Superior temporal gyrus (tissue), 1 donor: ENCODE measurements around the gene HOXD4.

Experiments
- DNase-seq: peaks from one replicate; pipeline ENCODE4 v3.0.0-alpha.2; 2016; ENCODE audit errors: extremely low spot score

Gene HOXD4

DNA sequence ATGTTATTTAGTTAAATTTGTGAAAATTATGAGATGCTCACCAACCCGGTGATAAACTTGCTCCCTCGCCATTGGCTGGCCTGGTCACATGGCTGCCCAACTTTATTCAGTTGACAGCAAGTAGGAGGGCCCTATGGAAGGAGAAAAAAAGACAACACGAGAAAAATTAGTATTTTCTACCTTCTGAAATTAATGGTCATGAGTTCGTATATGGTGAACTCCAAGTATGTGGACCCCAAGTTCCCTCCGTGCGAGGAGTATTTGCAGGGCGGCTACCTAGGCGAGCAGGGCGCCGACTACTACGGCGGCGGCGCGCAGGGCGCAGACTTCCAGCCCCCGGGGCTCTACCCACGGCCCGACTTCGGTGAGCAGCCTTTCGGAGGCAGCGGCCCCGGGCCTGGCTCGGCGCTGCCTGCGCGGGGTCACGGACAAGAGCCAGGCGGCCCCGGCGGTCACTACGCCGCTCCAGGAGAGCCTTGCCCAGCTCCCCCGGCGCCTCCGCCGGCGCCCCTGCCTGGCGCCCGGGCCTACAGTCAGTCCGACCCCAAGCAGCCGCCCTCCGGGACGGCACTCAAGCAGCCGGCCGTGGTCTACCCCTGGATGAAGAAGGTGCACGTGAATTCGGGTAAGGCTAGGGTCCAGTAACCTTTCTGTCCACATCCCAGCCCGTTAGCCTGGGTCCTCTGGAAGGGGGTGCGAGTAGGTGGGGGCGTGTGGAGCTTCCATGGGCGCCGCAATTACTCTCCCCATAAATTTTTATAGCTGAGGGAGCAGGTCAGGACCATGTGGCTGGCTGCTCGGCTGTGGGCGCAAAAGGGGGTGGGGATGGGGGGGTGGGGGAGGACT lies at the start of gene HOXD4:
HOXD4 (plus strand) TSS at position 109 of the 846 bp plus-strand sequence; CDS start at position 193, 84 bp downstream.
- no peak for DNase-seq

- DNase-seq: no peak
These were observed 49.5 kb upstream of the HOXD4 start for GRCh38 chr2:176101842-176102241.

DNA sequence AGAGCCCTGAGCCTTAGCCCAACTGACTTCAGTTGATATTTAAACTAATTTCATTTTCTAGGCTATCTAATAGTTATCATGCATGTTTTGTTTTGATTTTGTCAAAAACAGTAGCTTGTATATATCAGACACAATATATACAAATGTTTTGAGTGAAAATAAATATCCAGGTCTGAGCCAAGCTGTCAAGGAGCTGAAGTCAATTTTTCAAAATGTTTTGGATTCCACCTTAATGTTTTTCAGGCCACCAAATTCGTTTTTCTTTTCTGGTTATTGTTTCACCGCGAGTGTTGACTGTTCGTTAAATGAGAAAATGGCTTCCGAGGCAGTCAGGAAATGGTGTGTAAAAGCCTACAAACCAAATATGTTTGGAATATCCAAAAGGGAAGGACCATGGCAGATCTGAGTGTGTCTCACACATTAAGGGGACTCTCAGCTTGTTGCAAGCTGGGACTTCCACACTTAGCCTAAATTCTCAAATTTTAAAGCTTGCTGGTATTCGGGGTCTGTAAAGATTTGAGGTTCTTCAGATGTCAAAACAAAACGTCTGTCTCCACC lies 49.0 kb upstream of the HOXD4 start:
- DNase-seq: no peak

GRCh38 chr2:176103194-176103593 lies 48.2 kb upstream of the HOXD4 start:
- no peak for DNase-seq

GRCh38 chr2:176103742-176104315 lies 47.5 kb upstream of the HOXD4 start:
- no peak for DNase-seq

- DNase-seq: no peak
These were observed 46.9 kb upstream of the HOXD4 start for GRCh38 chr2:176104316-176105077.

GRCh38 chr2:176105078-176105729 lies 46.1 kb upstream of the HOXD4 start:
- no peak for DNase-seq

DNA sequence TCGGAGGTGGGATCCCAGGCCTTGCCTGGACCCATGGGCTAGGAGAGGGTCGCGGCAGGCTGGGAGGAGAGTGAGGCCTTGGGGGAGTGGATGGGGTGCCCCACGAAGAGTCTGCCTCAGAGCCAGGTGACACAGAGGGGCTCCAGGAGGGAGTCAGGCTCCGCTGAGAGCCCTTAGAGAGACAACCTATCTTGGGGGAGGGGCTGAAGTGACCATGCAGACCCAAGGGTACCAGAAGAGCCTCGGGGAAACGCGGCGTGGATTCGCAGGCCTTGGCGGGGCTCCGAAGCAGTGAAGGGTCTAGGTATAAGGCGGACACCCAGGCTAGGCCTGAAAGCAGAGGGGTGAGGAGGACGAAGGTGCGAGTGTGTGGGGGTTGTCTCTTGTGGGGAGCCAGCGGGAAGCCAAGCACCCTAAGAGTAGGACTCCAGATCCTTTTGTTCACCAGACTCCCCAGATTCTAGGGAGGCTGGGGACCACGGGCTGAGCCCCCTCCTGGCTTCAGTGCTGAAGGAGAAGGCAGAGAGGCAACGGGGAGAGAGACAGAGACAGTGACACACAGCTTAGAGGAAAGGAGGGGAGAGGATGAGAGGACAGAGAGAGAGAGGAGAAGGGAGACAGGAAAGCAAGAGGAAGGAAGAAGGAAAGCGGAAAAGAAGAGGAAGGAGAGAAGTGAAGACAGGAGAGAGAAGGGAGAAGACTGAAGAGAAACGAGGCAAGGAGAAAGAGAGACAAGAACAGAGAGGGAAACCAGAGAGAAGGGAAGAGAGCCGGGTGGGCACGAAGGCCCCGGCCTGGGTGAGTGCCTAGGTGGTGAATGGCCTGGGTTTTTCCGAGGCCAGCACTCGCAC lies 45.4 kb upstream of the HOXD4 start:
- DNase-seq: no peak

DNA sequence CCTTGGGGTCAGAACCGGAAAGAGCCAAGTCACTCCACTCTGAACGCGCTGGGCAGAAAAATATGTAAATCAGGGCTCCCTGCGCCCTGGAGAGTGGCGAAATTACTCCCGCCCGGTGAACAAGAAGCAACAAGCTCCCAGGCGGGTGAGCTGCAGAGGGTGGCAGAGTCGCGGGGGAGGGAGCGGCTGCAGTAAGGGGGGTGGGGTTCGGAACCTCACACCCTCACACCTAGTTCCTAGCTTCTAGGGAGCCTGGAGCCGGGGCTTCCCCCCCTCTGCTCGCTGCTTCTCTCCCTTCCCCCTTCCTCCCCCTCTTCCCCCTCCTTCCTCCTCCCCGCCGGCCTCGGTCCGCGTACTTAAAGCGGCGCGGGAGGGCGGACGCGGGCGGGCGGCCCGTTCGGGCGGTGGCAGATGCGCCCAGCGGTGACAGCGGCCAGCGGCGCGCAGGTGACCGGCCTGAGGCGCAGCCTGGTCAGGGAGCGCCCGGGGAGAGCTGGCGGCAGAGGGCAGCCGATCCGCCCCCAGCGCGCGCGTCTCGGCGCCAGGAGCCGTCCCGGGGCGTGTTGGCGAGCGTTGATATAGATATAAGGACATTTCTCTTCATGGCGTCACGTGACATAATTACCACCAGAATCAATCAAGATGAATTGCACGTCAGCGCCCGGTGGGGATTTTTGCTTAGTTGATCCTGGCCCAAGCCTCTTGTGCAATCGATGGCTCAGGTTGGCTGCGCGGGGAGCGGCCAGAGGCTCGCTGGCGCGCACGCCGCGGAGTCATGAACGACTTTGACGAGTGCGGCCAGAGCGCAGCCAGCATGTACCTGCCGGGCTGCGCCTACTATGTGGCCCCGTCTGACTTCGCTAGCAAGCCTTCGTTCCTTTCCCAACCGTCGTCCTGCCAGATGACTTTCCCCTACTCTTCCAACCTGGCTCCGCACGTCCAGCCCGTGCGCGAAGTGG lies 44.5 kb upstream of the HOXD4 start, which contains the start of gene HOXD11:
HOXD11 (plus strand) TSS at position 700 of the 959 bp plus-strand sequence; CDS start at position 776, 76 bp downstream.
- no peak for DNase-seq

DNA sequence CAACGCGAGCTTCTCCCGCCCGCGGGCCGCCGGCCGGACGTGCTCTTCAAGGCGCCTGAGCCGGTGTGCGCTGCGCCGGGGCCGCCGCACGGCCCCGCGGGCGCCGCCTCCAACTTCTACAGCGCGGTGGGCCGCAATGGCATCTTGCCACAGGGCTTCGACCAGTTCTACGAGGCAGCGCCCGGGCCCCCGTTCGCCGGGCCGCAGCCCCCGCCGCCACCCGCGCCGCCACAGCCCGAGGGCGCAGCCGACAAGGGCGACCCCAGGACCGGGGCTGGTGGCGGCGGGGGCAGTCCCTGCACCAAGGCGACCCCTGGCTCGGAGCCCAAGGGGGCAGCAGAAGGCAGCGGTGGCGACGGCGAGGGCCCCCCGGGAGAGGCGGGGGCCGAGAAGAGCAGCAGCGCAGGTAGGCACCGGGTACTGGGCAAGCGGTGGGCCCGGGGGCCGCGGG lies 43.6 kb upstream of the HOXD4 start:
- no peak for DNase-seq

DNA sequence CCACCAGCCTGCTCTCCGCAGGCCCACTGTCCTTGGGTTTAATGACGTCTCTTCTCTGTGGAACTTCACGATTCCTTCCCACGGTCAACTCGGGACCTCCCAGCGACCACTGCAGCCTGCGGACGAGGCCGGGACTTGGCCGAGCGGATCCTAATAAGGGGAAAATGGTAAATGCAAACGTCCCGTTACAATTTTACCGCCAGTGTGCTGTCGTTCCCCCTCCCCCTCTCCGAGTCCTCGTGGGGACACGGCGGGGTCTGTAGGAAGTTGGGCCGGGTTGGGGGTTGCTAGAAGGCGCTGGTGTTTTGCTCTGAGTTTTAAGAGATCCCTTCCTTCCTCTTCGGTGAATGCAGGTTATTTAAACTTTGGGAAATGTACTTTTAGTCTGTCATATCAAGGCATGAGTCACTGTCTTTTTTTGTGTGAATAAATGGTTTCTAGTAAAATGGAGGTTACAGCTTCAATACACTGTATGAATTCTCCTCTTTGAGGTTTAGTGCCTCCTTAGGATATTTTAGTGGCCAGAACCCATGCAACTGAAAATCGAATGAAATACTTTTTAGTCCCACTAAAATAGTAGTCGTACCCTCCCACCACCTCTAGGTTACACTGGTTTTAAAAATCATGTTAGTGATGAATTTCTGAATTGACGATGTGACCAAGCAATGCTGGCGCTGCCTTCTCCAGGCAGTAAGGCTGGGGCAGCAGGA lies 42.0 kb upstream of the HOXD4 start:
- DNase-seq: no peak

DNA sequence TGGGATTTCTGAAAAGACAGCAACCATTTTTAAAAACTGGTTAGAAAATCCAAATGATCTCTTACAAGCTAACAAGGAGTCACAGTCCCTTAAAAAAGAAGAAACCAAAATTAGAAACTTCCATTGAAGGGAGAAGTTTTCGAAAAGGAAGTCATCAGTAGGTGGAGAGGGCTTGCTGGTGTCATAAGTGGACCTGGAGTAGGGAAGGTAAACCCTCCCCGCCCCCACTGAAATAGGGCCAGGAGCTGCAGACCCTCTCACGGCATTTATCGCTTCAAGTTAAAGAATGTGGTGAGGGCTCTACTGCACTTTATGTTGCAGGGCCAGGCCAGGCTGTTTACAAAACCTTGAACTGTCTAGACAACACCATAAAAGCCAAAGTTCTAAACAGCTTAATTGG lies 41.4 kb upstream of the HOXD4 start:
- DNase-seq: no peak

DNA sequence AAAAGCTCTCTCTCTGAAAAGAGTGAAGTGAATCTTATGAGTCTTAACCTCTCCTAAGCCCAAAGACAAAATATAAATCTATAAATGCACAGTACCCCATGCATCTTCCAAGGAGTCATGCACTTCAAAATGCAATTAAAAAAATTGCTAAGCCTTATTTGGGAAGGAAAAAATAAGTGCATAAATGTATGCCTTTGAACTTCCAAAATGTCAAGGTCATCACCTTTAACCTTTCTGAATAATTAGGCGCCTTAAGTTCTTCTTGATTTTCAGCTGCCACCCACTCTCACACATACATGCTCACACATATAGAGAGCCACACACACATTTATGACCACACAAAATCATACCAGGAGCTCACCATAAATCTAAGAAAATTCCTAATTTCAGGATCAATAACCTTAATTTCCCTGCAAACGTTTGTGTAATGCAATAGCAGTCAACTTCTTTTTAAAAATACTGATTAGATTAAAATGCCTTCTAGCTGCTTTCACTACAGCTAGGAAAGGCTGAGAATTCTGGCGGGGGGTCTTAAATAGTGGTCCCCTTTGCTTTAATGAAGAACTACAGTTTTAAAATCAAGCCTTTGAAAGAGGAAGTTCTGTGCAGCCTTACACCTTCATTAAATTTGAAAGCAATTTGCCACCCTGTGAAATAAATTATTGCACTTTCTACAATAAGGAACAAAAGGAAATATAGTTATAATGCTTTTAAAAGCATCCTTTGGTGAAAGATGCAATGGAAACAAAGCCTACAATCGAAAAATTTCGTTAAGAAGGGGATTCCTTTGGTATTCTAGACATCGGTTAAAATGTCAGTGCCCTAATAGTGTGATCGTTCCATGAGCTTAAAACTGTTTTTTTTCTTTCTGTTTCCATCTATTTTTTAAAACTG lies 40.7 kb upstream of the HOXD4 start:
- no peak for DNase-seq

GRCh38 chr2:176111309-176111663 lies 40.1 kb upstream of the HOXD4 start:
- no peak for DNase-seq

- no peak for DNase-seq
These were observed 39.4 kb upstream of the HOXD4 start for GRCh38 chr2:176111846-176112374.

DNA sequence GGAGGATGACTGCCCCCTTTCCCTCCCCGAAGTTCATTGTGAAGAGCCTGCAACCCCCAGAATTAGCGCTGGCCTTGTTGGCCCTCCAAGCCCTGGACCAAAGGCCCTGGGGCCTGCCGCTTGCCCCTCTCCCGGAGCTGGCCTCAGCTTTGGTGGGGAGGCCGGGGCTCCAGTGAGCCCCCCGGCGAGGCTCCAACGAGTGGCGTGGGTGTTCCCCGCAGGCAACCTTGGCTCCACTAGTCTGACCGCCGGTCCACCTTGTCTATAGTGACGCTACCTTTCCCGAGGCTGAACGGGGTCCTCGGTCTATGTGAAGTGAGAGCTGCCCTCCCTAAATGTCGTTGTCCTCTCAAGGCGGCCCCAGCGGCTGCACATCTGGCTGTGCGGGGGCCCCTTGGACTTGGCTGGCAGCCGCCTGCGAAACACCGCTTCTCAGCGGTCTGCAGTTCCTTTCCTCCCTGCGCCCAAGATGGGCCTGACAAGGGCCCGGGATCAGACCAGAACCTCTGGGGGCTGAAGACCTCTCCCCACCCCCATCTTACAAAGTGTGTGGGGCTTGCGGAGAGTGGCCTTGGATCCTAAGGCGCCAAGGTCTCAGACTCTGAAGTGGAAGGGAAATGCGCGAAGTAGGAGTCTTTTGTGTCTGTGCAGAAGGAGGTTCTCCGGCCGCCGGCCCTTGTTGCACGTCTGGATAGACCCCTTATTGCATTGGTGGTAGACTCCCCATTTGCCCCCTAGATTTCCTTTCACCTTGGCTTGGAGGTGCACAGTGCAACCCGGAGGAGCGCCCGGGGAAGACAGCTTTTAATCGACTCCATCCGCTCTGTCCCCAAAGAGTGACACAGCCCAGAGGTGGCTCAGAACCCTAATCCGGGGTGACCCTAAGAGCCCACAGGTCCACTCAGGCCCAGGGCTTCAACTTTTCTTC lies 38.7 kb upstream of the HOXD4 start:
- no peak for DNase-seq
